ENCODE measurements around the gene ERC2. TPM values are rescaled to one million over a fixed set of nuclear protein-coding genes. Genes with fewer than 3 reads are reported as not detected.

Gene ERC2
- polyA plus RNA-seq, 5 donors = 1.4 to 3.0 (median 2.1) TPM

GRCh38 chr3:56254835-56255234 lies 213.4 kb downstream of the ERC2 start:
- DNase-seq = no peak

GRCh38 chr3:56253941-56254665 lies 214.2 kb downstream of the ERC2 start:
- peak; percentile 15 to 20 for DNase-seq

- peak; percentile 52 to 66 for DNase-seq
Measured at GRCh38 chr3:56251343-56251945, 216.8 kb downstream of the ERC2 start.

GRCh38 chr3:56248021-56248420 lies 220.2 kb downstream of the ERC2 start:
- no peak for DNase-seq

- no peak for DNase-seq
Measured at GRCh38 chr3:56238299-56238698, 230.0 kb downstream of the ERC2 start.

- no peak for DNase-seq
Measured at GRCh38 chr3:56233742-56234141, 234.5 kb downstream of the ERC2 start.

- no peak for DNase-seq
Measured at GRCh38 chr3:56229311-56229710, 239.0 kb downstream of the ERC2 start.

GRCh38 chr3:56222866-56223265 lies 245.4 kb downstream of the ERC2 start:
- DNase-seq = no peak

- no peak for DNase-seq
Measured at GRCh38 chr3:56219894-56220805, 248.1 kb downstream of the ERC2 start.

- DNase-seq = no peak
Measured at GRCh38 chr3:56209982-56210751, 258.1 kb downstream of the ERC2 start.

- no peak for DNase-seq
Measured at GRCh38 chr3:56207922-56208321, 260.3 kb downstream of the ERC2 start.

- DNase-seq = no peak
Measured at GRCh38 chr3:56205406-56205805, 262.9 kb downstream of the ERC2 start.

- DNase-seq = no peak
Measured at GRCh38 chr3:56202997-56203396, 265.3 kb downstream of the ERC2 start.

- no peak for DNase-seq
Measured at GRCh38 chr3:56201407-56201806, 266.9 kb downstream of the ERC2 start.

- no peak for DNase-seq
Measured at GRCh38 chr3:56200251-56200650, 268.0 kb downstream of the ERC2 start.

- DNase-seq = no peak
Measured at GRCh38 chr3:56197991-56198390, 270.3 kb downstream of the ERC2 start.

- peak; percentile 21 to 55 for DNase-seq
Measured at GRCh38 chr3:56197259-56197965, 270.9 kb downstream of the ERC2 start.

- no peak for DNase-seq
Measured at GRCh38 chr3:56196700-56197099, 271.6 kb downstream of the ERC2 start.

GRCh38 chr3:56193519-56193918 lies 274.7 kb downstream of the ERC2 start:
- no peak for DNase-seq

GRCh38 chr3:56192001-56192400 lies 276.3 kb downstream of the ERC2 start:
- no peak for DNase-seq

GRCh38 chr3:56190771-56191305 lies 277.4 kb downstream of the ERC2 start:
- no peak for DNase-seq
